GM19324 (cell line): Measurements from ENCODE around the gene FSIP2.

Experiments
- ATAC-seq: cut with Tn5 transposase; IDR thresholded peaks from one replicate; pipeline ENCODE4 v1.9.1; 2021; ENCODE audit warnings: mild to moderate bottlenecking, moderate library complexity; ENCODE audit not compliant: unreplicated experiment, low FRiP score

The FSIP2 gene

GRCh38 chr2:185738679-185739472 is at the start of gene FSIP2:
Gene FSIP2, plus strand, starts transcription at chr2:185738804. Its CDS starts 91 bp downstream, at chr2:185738895.
- ATAC-seq = peak; percentile 85

- ATAC-seq = no peak
Measured at GRCh38 chr2:185689906-185690539, 48.6 kb upstream of the FSIP2 start.

DNA sequence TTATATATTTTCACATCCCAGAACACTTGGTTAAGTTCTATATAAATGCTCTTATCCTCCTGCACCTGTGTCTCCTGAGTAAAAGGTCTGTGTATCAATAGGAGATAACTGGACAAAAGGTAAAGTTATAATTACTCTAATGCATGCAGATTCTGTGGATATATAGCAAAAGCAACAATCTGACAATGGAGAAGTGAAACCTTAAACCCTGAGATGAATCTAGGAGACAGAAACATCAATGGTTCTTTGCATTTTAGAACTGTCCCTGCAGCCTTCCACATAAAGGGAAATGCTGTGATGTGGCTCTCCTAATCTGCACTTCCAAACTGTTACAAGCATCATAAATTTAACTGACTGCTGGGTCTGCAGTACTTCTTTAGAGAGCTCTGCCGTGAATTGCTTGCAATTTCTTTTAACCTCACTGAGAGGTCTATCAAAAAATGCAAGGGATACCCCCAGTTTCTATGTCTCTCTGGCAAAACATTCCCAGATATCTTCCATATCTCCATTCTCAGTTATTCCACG is 42.8 kb upstream of the FSIP2 start:
- no peak for ATAC-seq

DNA sequence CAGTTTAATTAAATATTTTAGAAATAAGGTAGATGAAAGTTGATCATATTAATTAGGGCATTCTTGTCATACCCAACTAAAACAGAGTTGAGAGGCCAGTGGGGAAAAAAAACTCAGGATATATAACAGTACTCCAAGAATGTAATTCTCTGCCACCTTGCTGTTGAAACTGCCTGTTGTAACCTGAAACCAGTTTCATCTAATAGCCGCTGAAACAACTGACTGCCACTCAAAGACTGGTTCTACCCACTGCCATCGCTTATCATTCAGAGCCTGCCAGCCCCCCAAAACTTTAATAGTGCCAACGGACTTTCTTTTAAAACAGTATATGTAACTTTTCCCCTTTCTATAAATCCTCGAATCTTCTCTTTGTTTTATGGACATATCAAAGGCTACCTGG is 37.7 kb upstream of the FSIP2 start:
- ATAC-seq = no peak

- ATAC-seq = no peak
Measured at GRCh38 chr2:185734658-185735057, 3.9 kb upstream of the FSIP2 start.

DNA sequence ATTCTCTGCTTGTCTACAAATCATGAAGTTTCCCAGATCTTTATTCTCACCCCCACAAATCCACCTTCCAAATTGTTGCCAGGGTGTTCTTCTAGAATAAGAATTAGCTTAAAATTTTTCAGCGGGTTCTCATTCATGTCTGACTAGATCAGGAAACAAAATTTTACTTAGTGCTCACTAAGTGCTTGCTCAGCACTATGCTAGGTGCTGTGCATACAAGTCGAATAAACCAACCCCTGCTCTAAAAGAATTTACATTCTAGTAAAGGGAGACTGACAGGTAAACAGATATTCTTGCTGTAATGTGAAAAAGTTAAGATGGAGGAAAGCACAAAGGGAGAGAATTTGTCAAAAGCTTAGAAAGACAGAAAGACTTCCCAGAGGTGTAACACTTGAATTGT is 2.4 kb upstream of the FSIP2 start:
- ATAC-seq = no peak

DNA sequence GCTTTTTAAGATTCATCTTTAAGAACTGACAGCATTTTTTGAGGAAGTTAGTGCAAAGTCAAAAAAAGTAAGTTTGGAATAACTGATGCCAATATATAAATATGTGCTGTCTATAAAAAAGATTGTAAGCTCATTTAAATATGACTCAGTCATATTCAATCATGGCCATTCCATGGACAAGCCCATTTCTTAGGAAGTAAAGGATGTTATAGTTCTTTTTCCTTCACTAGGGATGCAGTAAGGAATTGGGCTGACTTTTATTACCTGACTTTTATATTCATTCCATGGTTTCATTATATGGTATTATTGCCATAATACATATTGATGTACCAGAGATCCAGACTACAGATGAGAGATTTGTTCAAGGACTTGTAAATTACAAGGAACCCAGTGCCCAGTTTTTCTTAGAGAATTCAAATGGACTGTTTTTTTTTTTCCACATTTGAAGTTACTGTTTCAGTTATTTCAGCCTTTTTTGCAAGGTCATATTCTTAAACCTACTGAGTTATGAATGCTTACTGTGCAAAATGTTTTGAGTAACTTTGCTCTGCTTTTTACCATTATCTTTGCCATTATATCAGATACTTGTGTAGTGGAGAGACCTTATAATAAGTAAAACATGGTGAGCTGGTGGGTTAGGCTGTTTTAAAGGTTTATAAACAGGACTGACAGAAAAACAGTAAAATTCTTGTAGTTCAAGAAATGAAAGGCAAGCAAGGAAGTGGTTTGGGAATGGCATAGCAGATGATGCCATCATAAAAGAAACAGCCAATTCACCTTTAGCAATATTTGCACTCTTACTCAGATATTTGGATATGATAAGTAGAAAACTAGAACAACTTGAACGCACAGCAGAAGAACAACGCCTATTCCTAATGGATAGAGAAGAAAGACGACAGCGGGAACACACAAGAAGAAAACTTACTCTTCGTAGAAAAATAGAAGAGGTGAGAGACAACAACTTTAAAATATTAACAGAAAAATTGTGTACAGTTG is 7.6 kb downstream of the FSIP2 start:
- no peak for ATAC-seq

DNA sequence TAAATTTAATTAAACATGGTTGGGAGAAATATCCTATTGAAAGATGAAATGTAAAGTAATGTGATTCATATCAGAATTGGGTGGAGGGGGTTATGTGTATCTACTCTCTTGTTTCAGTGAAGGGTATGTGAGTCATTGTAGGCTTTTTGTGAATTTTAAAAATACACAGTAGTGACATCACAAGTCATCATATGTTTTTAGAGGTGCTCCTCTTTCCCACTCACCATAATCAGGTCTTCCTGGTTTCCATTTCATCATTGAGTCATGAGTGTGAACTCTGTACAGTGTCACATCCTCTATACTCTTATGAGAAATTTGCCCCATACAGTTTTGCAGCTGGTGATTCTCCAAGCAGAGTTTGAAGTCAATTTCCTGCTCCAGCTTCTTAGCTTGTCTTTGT is 18.8 kb downstream of the FSIP2 start:
- no peak for ATAC-seq

DNA sequence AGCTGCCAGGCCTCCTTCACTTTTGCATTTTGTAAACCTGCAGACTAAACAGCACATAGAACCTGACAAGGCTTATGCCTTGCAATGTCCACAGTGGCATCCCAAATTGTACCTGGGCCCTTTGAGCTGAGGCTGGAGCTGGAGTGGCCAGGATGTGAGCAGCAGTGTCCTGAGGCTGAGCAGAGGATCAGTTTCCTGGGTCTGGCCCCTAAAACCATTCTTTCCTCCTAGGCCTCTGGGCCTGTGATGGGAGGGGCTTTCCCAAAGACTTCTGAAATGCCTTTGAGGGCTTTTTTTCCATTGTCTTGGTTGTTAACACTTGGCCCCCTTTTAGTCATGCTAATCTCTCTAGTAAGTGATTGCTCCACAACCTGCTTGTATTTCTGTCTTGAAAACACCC is 32.8 kb downstream of the FSIP2 start:
- no peak for ATAC-seq

DNA sequence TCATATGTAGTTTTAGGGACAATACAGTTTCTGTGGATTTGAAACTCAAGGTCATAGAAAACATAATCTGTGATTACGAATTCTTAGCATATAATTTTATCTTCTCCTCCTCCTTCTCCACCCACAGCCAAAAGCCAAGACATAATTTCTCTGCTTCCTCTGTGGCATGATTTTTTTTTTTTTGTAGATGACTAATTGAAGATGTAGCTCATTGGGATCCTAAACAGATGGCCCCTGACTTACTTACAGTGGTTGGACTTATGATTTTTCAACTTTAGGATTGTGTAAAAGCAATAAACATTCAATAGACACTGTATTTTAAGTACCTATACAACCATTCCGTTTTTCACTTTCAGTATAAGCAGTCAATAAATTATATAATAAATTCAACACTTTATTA is 42.3 kb downstream of the FSIP2 start:
- ATAC-seq = no peak

- ATAC-seq = no peak
Measured at GRCh38 chr2:185782223-185782769, 43.7 kb downstream of the FSIP2 start.

DNA sequence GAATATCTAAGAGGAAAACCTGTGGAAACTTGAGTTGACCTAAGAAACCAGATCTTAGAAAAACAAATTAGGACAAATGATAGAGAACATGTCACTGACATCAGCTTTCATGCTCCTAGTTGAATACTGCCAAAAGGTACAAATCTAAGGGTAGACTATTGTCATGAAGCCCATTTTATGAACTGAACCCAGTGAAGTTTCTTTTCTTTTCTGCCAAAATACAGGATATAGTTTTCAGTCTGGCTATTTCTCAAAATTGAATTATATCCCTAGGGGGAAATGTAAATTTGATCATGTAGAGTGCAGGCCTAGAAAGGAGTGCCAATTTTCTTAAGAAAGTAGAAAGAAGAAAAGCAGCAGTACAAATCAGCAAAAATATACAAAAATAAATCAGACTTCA is 46.6 kb downstream of the FSIP2 start:
- no peak for ATAC-seq

DNA sequence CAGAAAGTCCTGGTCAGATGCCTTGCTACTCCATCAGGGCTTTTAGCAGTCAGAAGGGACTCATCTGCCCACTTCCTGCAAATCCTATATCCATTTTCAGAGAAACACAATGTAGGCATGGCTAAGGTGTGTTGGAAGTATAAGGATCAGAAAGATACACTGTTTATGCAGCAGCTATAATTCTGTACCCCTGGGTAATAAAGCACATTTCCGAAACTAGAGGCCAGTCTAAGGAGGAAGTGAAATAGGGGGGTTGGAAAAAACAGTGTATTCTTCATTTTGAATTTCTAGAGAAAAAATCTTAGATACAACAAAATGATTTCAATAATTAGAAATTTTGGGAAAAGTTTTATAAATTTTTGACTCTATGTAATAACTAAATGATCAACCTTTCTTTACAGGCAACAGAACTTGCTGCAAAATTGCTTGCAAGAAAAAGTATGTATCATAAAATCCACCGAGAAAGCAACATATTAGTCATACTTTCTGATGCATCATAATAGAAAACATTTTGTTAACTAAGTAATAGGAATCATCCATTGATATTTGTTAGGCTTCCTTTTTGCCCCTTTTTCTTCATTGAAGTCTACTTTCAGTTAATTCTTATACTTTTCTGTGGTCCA is 47.4 kb downstream of the FSIP2 start:
- no peak for ATAC-seq

DNA sequence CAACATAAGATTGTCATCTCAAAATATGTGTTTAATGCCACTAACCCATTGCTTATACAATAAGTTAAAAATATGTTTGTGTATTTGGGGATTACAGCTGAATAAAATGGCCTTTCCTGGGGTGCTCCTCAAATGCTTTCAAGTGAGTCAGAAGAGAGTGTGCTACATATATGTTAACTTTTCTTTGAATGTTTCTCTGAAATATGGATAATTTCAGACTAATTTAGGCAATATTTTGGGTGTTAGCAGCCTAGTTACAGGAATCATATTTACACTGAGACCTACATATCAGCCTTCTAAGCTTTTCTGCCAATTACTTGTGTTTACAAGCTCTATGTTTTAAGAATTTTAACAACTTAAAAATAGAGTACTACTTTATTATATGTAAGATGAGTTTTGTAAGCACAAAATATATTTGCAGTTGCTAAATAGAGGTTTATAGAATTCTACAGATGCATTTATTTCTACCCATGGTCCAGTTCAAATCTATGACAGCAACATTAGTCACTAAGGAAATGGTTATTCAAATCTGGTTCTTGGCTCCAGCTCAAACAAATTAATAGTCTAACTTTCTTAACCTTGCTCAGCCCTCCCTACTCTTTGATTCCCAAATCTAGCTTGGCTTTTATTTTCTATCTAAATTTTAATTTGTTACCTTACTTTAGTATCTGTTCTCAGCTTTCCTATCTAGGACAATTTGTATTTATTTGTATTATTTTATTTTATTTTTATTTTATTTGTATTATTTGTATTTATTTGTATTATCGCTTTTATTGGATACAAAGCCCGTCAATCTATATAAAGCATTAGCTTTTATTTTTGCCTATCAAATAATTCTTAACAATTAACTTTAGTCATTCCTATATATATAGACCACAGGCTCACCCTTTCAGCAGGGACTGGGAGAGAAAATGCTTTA is 48.9 kb downstream of the FSIP2 start:
- no peak for ATAC-seq

DNA sequence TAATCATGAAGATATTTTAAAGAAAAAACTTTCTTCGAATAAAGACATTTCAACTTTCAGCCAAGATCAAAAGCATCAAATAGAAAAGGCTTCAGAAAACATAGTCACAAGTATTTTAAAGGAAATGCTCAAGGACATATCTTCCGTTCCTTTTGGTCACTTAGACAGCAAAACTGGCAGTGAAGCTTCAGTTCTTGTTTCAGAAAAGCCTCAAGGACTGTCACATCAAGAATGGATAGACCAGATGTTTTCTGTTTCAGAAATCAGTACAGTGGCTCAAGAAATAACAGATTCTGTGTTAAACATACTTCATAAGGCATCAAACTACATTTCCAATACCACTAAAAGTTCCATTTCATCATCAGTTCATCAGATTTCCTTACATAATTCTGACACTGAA is 51.8 kb downstream of the FSIP2 start:
- no peak for ATAC-seq

DNA sequence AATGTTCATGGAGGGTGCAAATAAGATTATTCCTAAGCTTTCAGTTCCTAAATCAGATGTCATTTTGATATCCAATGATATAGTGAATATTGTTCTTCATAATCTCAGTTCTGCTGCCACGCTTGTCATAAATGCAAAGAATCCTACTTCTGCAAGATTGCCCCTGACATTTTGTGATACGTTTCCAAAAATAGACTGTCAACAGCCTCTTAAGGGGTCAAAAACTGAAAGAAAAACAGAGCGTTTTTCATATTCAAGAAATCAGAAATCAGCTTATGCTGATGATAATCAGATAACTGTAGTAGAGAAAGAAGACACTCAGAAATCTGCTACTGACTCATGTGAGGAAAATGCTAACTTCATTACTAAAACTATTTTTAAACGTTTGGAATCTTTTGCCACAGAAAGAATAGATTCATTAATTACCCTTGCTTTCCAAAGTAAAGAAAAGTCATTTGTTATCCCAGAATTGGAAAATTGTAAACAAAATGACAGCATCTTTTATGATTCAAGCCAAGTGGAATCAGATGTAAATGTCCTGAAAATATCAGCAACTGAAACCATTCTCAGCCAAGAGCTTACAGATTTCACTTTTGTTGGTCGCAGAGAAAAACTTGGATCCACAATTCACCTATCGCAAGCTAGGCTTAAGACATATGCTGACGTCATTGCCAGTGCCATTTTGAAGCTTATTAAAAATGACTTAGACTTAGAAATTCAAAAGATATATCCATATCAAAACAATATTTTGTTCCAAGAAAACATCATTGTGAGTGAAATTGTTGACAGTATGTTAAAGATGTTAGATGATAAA is 55.1 kb downstream of the FSIP2 start:
- ATAC-seq = no peak

DNA sequence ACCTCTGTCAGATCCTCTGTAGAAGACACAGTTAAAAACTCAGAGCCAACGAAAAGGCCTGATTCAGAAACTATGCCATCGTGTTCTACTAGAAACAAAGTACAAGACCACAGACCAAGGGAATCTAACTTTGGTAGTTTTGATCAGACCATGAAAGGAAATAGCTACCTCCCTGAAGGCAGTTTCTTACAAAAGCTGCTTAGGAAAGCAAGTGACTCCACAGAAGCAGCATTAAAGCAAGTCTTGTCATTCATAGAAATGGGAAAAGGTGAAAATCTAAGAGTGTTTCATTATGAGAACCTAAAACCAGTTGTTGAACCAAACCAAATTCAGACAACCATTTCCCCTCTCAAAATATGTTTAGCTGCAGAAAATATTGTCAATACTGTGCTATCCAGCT is 58.2 kb downstream of the FSIP2 start:
- no peak for ATAC-seq

GRCh38 chr2:185802926-185803325 is 64.3 kb downstream of the FSIP2 start:
- no peak for ATAC-seq
